Measurements from ENCODE around the gene METAP2. TPM values are rescaled to one million over a fixed set of nuclear protein-coding genes. Genes with fewer than 3 reads are reported as not detected.

METAP2 gene
- total and polyA plus RNA-seq, 8 donors: 56.3 to 141 (median 112) TPM

- no peak for ATAC-seq
- TF ChIP-seq CTCF (IDR thresholded peaks at IDR 0.05): no peak
Measured at GRCh38 chr12:95551305-95551704, 77.4 kb downstream of the METAP2 start, which contains the start of gene USP44. USP44 (minus strand) TSS chr12:95551476; CDS start chr12:95534256, 17,220 bp downstream.

GRCh38 chr12:95551913-95552516, 78.1 kb downstream of the METAP2 start:
- ATAC-seq (no peak), DNase-seq (no peak)
- H3K27me3 ChIP-seq: peaks cover 13 to 43% of the 10 kb centered on the region in 2 donors
- peaks cover 0 to 9% of the 10 kb centered on the region in 2 donors for H3K4me1 ChIP-seq
- intact Hi-C loops (cut with DNase I): no loop called here
- no peaks in the 10 kb centered on the region for H3K36me3 ChIP-seq
- no peak for TF ChIP-seq CTCF (IDR thresholded peaks at IDR 0.05)
- peaks cover 0 to 8% of the 10 kb centered on the region in 2 donors for H3K9me3 ChIP-seq
- no peak overlapping the region for H3K4me3 ChIP-seq
- no peak overlapping the region for H3K27ac ChIP-seq

More at GRCh38 chr12:95551305-95551704, 77.4 kb downstream of the METAP2 start, which contains the start of gene USP44:
- intact Hi-C loops (cut with DNase I): no loop called here
- Histone ChIP-seq H3K36me3 (no peaks in the 10 kb centered on the region), H3K27me3 (peaks cover 16 to 50% of the 10 kb centered on the region in 2 donors), H3K27ac (no peak within 1 kb of the TSS), H3K4me3 (no peak within 1 kb of the TSS), H3K4me1 (peaks cover 0 to 9% of the 10 kb centered on the region in 2 donors), H3K9me3 (peaks cover 0 to 8% of the 10 kb centered on the region in 2 donors)
- DNase-seq: no peak

GRCh38 chr12:95553197-95553943, 79.4 kb downstream of the METAP2 start:
- Histone ChIP-seq H3K36me3 (no peaks in the 10 kb centered on the region), H3K27ac (no peak overlapping the region), H3K4me1 (peaks cover 0 to 1% of the 10 kb centered on the region in 2 donors), H3K4me3 (no peak overlapping the region), H3K27me3 (peaks cover 8 to 30% of the 10 kb centered on the region in 2 donors), H3K9me3 (peaks cover 0 to 8% of the 10 kb centered on the region in 2 donors)
- DNase-seq (no peak), ATAC-seq (no peak)
- no peak for TF ChIP-seq CTCF (IDR thresholded peaks at IDR 0.05)
- intact Hi-C loops (cut with DNase I): no loop called here

- Histone ChIP-seq H3K9me3 (peaks cover 0 to 1% of the 10 kb centered on the region in 2 donors), H3K4me1 (no peaks in the 10 kb centered on the region), H3K27me3 (peaks cover 0 to 18% of the 10 kb centered on the region in 2 donors), H3K4me3 (no peak overlapping the region), H3K36me3 (no peaks in the 10 kb centered on the region), H3K27ac (no peak overlapping the region)
- no peak for TF ChIP-seq CTCF (IDR thresholded peaks at IDR 0.05)
- ATAC-seq: no peak
- intact Hi-C loops (cut with DNase I): no loop called here
- DNase-seq: no peak
Measured at GRCh38 chr12:95554532-95555071, 80.7 kb downstream of the METAP2 start.

- H3K4me3 ChIP-seq: no peak overlapping the region
- intact Hi-C loops (cut with DNase I): no loop called here
- no peak for TF ChIP-seq CTCF (IDR thresholded peaks at IDR 0.05)
- ATAC-seq: no peak
- H3K27me3 ChIP-seq: no peaks in the 10 kb centered on the region
- H3K9me3 ChIP-seq: no peaks in the 10 kb centered on the region
- H3K36me3 ChIP-seq: no peaks in the 10 kb centered on the region
- no peak overlapping the region for H3K27ac ChIP-seq
- H3K4me1 ChIP-seq: no peaks in the 10 kb centered on the region
- DNase-seq: no peak
Measured at GRCh38 chr12:95557625-95558024, 83.7 kb downstream of the METAP2 start.

Measured in left lung (tissue), 10 donors.